Right ventricle myocardium inferior (tissue), 1 donor: ENCODE data around the gene TOB1. TPM values are rescaled to one million over a fixed set of nuclear protein-coding genes. Genes with fewer than 3 reads are reported as not detected.
"Not testable (repeated sequence)": the region's sequence is repeated elsewhere in the genome, so short reads cannot be mapped to it uniquely, and the experiment has no call there.

Experiments used
- ATAC-seq: fragments of 200-7000 bp; cut with Tn5 transposase; one replicate; pipeline ENCODE4 v1.9.1; 2020; ENCODE audit warnings: mild to moderate bottlenecking, moderate library complexity
- DNase-seq: peaks from one replicate; pipeline ENCODE4 v3.0.0; 2021; ENCODE audit errors: missing footprints
- intact Hi-C: fragments of 100-400 bp; cut with DNase I; formaldehyde crosslinking; loops from one replicate; pipeline ENCODE4 v1.11.0; 2022
- total RNA-seq: library from RNA; stranded (reverse); fragmentation: NEBNext Ultra II Directional; extraction: Animal tissue kit (Norgen Biotek cat#: 25700); gene quantifications from one replicate; pipeline ENCODE4 v1.2.1, GENCODE V29; 2021
- donor health status: DM: no; HTN: yes; CAD: no; lungs with severe emphysema.

The TOB1 gene
- total RNA-seq, 1 donor from 2014 or later: 83.3 TPM

DNA sequence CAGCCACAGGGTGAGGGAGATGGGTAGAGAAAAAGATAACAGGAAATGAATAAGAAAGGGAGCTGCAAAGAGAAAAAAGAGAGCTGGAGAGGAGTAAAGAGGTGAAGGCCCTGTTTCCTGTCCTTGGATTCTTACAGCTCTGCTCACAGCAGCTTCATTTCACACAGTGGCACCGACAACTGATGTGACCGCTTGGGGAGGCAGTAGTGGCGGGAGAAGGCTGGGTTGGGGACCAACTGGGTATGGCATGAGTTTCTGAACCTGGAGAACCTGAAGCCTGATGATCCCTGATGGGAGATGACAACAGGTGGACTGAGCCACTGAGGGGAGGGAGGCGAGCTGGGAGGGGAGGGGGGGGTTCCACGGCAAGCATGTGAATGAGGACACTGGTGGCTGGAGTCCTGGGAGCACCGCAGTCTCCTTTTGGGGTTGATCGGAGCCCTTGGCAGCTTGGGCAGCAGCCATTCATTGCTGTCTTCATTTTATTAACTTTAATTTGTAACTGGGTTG is 34.3 kb upstream of the TOB1 start:
- ATAC-seq: no peak
- DNase-seq: no peak
- intact Hi-C loops: no loop called here

GRCh38 chr17:50899559-50900319 is 33.6 kb upstream of the TOB1 start:
- no peak for ATAC-seq
- intact Hi-C loops: no loop called here
- DNase-seq: no peak

- intact Hi-C loops: no loop called here
Observed at GRCh38 chr17:50899005-50899460, 32.9 kb upstream of the TOB1 start.

GRCh38 chr17:50898369-50899004 is 32.3 kb upstream of the TOB1 start:
- no peak for ATAC-seq
- intact Hi-C loops: no loop called here

More at GRCh38 chr17:50899005-50899460, 32.9 kb upstream of the TOB1 start:
- no peak for DNase-seq
- ATAC-seq: no peak

DNA sequence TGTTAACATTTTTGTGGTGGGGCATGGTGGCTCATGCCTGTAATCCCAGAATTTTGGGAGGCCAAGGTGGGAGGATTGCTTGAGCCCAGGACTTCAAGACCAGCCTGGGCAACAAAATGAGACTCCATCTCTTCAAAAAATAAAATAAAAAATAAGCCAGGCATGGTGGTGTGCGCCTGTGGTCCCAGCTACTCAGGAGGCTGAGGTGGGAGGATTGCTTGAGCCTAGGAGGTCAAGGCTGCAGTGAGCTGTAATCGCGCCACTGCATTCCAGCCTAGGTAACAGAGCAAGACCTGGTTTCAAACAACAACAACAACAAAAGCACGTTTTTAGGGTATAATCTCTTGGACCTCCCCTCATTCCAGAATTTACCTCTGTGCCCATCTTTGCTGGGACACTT is 28.4 kb upstream of the TOB1 start:
- DNase-seq, intact Hi-C loops, ATAC-seq: not testable (repeated sequence)

More at GRCh38 chr17:50898369-50899004, 32.3 kb upstream of the TOB1 start:
- no peak for DNase-seq

DNA sequence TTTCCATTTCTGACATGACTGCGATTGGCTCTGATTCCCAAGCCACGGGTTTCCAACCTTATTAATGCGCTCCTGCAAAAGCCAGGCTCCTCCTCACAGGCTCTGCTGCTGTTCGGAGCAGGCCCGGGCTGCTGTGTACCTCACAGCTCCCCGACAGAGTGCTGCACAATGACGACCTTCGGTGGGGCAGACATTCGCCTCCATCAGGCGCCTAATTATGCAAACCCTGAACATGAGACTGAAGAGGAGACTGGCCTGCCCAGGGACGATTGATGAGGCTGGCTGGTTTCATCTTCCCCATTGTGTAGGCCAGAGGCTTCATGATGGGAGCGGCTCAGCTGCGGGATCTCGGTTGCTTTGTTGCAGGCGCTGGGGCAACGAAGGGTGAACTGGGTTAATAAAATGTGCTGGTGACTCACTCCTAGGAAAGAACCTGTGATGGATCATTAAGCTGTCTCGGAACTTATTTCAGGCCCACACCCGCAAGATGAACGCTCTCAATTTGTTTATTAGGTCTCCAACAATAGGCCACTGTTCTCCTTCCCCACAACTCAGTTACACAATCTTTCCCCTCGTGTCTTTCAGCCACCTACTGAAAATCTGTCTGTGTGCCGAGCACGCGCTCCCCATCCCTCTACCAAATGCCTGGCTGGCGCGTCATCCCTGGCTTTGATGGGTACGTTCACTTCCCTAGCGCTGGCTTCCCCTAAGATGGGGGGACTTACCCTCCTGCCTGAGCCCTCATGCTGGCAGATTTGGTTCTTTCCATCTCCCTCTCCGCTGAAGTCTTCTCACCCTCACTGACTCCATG is 27.2 kb upstream of the TOB1 start:
- ATAC-seq (peak; percentile 43), DNase-seq (no peak)

GRCh38 chr17:50892101-50892776 is 26.1 kb upstream of the TOB1 start:
- no peak for ATAC-seq
- intact Hi-C loops: no loop called here
- no peak for DNase-seq

More for the DNA sequence above, 27.2 kb upstream of the TOB1 start:
- intact Hi-C loops: no loop called here

DNA sequence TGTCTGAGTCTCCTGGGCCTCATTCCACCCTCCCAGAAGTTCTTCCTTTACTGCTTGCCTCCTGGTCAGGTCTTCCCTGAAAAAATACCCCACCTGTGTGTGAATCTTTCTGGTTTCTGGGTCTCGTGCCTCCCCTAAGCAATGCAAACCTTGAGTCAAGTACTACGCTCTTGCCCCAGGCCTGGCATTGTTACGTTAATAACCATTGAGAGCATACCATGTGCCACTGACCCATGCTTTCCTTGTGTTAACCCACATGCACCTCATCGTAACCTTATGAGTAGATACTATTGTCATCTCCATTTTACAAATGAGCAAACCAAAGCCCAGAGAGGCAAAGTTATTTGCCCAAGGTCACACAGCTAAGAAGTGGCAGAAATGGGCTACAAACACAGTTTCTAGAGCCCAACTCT is 25.4 kb upstream of the TOB1 start:
- DNase-seq (no peak), ATAC-seq (no peak)
- intact Hi-C loops: no loop called here

GRCh38 chr17:50890675-50891516 is 24.7 kb upstream of the TOB1 start:
- DNase-seq: no peak
- intact Hi-C loops: no loop called here
- no peak for ATAC-seq

- no peak for DNase-seq
- intact Hi-C loops: no loop called here
- ATAC-seq: peak; percentile 82
Observed at GRCh38 chr17:50889528-50890118, 23.5 kb upstream of the TOB1 start.

DNA sequence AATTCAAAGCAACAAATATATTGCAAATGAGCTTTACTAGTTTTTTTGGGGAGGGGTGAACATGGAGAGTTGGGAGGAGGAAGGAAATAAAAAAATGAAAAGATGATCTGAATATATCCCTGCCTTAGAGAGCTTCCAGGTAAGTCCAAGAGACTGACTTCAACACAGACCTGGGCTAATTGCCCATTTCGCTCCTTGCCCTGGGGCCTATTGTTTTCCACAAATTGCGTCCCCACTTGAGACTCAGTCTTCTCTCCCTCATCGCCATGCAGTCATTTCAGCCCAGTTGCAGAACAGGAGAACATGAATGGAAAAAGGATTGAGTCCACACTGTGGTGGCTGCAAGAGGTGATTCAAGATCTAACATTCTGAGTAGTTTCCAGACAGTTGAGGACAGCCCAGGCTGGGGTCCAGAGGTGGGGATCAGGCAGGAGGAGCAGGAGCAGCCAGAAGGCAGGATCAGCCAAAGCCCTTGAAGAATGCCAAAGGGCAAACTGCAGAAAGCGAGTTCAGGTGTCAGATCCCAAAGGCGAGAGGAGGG is 21.6 kb upstream of the TOB1 start:
- ATAC-seq: no peak
- intact Hi-C loops: no loop called here
- DNase-seq: no peak

GRCh38 chr17:50884439-50885311 is 18.5 kb upstream of the TOB1 start:
- DNase-seq (no peak), ATAC-seq (peak; percentile 17)
- intact Hi-C loops: loop anchor here (1.0 kb wide), 1 partner anchor 12 kb away; no protein-coding TSS in a partner anchor

DNA sequence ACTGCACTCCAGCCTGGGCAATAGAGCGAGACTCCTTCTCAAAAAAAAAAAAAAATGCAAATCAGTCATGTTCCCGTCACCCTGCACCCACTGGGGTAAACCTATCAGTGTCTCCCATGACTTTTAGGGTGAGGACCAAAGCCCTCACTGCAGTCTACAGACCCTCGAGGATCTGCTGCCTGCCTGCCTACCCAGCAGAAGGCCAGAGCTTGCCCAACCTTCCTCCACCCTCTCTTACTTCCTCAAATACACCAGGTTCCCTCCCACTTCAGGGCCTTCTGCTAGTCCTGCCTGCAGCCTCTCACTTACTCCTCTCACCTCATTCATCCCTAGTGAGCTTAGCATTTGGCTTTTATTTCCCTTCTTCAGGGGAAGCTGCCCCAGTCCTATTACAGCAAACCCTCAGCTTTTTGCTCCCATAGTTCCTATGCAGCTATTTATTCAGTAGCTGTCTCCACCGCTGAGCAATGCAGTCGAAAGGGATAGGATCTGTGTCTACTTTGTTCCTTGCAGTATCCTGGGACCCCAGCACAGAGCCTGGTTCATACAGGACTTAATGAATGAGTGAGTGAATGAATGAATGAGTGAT is 17.8 kb upstream of the TOB1 start:
- intact Hi-C loops: loop anchor here (1.0 kb wide), 1 partner anchor 12 kb away; no protein-coding TSS in a partner anchor
- ATAC-seq: peak; percentile 55
- no peak for DNase-seq

- DNase-seq (no peak), ATAC-seq (no peak)
- intact Hi-C loops: no loop called here
Observed at GRCh38 chr17:50882851-50883250, 16.7 kb upstream of the TOB1 start.

- DNase-seq: no peak
- ATAC-seq: no peak
- intact Hi-C loops: no loop called here
Observed at GRCh38 chr17:50881182-50881581, 15.0 kb upstream of the TOB1 start.

DNA sequence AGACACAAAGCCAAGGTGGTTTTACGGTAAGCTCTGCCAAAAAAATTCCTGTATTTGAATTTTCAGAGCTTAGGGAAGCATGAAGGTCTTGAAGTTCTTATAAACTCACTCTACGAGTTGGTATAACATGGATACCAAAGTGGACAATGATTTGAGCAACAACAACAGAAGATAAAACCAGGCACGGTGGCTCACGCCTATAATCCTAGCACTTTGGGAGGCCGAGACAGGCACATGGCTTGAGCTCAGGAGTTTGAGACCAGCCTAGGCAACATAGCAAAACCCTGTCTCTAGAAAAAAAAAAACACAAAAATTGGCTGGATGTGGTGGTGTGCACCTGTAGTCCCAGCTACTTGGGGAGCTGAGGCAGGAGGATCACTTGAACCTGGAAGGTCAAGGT is 12.9 kb upstream of the TOB1 start:
- ATAC-seq (no peak), DNase-seq (no peak)
- intact Hi-C loops: no loop called here
